NOMO-1 (cell line): ENCODE data around the gene DRD1.

ENCODE experiments used
- DNase-seq, 2 experiments: peaks; one replicate each; lab custom pipeline; 2025; ENCODE audit not compliant: unreplicated experiment in 2 of 2; lab: John Stamatoyannopoulos, UW

Gene DRD1

DNA sequence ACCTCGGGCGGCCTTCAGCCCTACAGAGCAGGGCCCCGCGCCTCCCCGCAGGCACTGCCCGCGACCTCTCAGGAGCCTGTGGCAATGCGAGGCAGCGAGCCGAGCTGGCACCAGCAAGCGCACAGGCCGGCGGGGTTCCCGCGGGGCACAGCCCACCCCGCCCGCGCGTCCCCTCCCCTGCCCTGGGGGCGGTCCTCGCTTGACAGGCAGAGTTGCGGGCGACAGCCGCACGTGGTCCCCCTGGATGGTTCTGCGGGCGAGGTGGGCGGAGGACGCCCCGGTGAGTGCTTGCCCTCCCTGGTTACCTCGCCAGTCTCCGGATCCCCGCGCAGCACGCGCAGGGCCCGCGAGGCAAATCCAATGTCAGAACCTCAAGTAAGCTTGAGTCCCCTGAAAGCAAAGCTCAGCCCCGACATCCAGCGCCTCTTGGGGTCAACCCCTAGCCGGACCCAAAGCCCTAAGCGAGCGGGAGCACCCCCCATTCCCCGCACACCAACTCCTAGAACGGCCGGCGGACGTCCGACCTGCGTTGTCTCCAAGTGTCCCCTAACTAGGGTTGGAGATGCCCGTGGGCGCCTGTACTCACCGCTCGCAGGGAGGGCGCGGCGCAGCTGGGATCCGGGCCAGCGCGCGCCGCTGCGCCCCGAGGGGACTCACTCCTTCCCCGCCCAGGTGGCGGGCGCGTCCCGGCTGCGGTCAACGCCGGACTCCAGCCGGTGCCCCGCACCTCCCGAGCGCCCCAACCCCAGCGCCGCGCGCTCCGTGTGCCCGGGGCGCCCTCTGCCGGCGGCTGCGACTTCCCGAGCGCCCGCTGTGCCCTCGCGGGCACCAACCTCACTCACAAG, at the start of gene DRD1:
Gene DRD1, minus strand, starts transcription at position 123 of the 845 bp plus-strand sequence. CDS start 1,083 bp downstream, outside the sequence.
- DNase-seq: no peak

- no peak for DNase-seq
Observed at GRCh38 chr5:175493726-175494125, 49.7 kb upstream of the DRD1 start.

DNA sequence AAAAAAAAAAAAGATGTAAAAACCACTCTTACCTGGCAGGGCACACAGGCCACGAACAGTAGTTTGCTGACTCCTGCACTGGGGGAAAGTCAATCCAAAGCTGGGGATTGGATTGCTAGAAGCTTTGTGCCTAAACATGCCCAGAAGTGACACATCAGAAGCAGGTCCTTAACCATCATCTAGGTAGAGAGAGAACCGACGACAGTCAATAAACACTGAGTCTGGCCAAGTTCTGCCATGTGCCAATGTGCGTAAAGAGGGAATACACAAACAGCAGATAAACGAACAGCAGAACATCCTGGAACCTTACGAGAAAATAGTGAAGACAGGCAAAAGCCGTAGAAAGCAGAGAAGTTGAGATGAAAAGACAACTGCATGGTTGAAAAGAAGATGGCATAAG, 49.3 kb upstream of the DRD1 start:
- no peak for DNase-seq

DNA sequence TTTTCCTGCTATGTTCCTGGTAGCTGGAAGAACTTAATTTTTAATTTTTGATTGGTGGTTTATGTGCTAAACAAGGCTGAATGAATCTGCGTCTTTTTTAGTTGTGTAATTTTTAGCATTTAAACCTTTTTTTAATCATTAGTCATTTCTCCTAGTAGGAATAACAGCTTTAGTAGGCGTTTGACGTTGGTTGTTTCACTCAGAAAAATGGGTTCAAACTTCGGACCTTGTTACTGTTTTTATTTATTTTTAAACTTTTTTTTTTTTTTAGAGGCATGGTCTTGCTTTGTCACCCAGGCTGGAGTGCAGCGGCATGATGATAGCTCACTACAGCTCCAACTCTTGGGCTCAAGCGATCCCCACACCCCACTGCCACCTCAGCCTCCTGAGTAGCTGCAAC, 47.2 kb upstream of the DRD1 start:
- no peak for DNase-seq

- no peak for DNase-seq
Observed at GRCh38 chr5:175489693-175490443, 45.9 kb upstream of the DRD1 start.

GRCh38 chr5:175487514-175488222, 43.7 kb upstream of the DRD1 start:
- no peak for DNase-seq

- no peak for DNase-seq
Observed at GRCh38 chr5:175485631-175486030, 41.6 kb upstream of the DRD1 start.

GRCh38 chr5:175484829-175485228, 40.8 kb upstream of the DRD1 start:
- no peak for DNase-seq

GRCh38 chr5:175484322-175484721, 40.3 kb upstream of the DRD1 start:
- DNase-seq: no peak

GRCh38 chr5:175483337-175483736, 39.4 kb upstream of the DRD1 start:
- no peak for DNase-seq

GRCh38 chr5:175479125-175479881, 35.3 kb upstream of the DRD1 start:
- DNase-seq: no peak

DNA sequence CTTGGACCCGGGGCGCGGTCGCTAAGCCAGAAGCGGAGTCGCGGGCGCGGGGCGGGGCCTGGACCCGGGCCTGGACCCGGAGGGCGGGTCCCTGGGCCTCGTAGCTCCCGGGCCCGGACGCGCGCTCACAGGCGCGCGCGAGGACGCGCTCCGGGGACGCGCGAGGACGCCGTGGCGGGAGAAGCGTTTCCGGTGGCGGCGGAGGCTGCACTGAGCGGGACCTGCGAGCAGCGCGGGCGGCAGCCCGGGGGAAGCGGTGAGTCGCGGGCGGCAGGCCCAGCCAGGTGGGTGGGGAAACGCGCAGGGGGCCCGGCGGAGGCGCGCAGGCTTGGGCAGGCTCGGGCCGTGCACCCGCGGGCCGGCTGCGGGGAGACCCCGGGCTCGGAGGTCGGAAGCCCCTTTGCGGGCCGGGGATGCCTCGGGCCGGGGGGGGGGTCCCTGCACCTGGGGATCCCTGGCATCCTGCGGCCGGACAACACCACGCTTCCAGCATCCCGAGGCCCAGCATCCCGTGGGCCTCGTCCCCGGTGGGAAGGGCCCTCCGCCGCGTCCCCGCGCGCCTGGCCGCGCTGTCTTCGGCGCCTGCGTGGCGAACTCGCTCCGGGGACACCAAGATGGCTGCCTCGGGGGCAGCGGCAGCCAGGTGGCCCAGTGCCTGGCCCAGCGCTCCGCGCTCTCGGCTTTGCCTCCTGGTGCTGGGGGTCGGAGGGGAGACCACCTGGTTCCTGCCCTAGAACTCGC, 34.6 kb upstream of the DRD1 start, which contains the start of gene SFXN1:
Gene SFXN1, plus strand, starts transcription at position 177 of the 741 bp plus-strand sequence. CDS start 13,544 bp downstream, outside the sequence.
- peak; percentile 59 to 73 for DNase-seq

DNA sequence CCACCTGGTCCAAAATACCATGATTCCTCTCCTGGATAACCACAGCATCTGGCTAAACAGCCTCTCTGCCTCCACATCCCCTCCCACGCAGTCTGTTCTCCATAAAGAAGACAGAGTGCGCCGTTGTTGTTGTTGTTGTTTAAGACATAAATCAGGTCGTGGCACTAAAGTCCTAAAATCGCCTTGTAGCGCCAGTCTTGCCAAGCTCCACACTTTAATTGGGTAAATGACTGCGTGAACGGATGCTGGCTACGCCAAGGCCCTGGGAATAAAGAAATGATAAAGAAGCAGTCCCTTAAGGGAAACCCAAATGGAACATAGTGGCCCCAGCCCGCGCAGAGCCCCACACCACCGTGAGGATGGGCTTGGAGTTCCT, 34.0 kb upstream of the DRD1 start:
- DNase-seq: no peak

DNA sequence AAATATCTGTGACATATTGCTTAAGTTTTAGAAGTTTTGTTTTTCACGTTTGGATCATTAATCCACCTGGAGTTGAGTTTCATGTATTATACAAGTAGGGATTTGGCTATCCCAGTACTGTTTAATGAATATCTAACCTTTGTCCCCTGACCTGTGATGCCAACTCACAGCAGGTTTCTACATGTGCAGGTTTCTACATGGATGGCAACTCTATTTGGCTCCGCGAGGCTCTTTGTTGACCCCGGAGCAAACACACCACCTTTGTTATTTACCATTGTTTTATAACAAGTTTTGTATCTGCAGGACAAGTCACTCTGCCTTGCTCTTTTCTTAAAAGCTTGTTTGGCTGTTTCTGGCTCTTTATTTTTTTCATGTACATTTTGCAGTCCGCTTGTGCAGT, 33.5 kb upstream of the DRD1 start:
- no peak for DNase-seq

- no peak for DNase-seq
Observed at GRCh38 chr5:175475248-175475647, 31.3 kb upstream of the DRD1 start.

DNA sequence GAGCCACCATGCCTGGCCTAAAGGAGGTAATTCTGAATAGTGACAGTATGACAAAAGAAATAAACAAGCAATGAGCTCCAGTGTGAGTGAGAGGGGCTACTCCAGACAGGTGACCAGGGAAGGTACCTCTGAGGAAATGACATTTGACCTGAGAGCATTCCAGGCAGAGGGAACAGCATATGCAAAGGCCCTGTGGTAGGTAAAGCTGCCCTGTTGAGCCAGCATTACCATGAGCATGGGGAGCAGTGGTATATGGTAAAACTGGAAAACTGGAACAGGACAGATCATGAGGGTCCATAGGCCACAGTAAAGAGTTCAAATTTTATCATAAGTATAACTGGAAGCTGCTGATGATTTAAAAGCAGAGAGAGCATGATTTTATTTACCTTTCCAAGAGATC, 28.4 kb upstream of the DRD1 start:
- no peak for DNase-seq

DNA sequence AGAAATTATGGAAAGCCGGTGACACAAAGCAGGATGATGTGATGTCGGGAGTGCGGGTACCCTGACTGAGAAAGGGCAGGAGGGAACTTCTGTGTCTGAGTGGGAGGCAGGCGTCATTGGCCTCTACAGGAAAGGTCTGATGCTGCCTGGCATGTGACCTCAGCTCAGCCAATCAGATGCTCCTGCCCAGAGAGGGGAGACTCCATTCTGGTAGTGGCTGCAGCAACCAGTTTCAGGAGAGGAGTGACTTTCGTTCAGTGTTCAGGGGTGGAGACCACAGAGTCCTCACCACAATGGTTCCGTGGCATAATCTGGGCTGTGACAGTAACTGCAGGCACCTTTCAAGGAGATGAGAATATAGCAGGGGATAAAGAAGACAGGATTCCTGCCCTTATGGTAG, 27.6 kb upstream of the DRD1 start:
- no peak for DNase-seq

DNA sequence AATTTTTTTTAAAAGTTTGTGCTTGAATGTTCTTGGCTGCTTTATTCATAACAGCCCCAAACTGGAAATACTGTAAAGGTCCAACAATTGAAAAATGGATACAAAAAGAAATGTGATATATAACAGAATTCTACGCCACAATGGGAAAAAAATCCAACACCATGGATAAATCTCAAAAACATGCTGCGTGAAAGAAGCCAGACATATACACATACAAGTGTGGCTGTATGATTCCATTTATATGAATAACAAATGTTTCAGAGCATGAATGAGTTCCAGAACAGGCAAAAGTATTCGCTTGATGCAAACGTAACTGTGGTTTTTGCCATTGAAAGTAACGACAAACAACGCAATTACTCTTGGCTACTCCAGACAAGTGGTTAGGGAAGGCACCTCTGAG, 27.2 kb upstream of the DRD1 start:
- DNase-seq: no peak

- DNase-seq: no peak
Observed at GRCh38 chr5:175470781-175471180, 26.8 kb upstream of the DRD1 start.

- DNase-seq: no peak
Observed at GRCh38 chr5:175469916-175470315, 25.9 kb upstream of the DRD1 start.
